HUES64 (cell line): Measurements from ENCODE around the gene TBRG1. TPM values are rescaled to one million over a fixed set of nuclear protein-coding genes. Genes with fewer than 3 reads are reported as not detected.

Source experiments
- H3K27ac ChIP-seq: 2 replicates; pipeline ENCODE4 v1.7.0; 2013; ENCODE audit warnings: low read depth, low read length, inconsistent platforms
- H3K27me3 ChIP-seq: 2 replicates; pipeline ENCODE4 v1.6.1; 2013; ENCODE audit warnings: mild to moderate bottlenecking, low read length; ENCODE audit not compliant: insufficient read depth
- H3K36me3 ChIP-seq: 2 replicates; pipeline ENCODE4 v1.6.1; 2013; ENCODE audit warnings: mild to moderate bottlenecking, low read length; ENCODE audit not compliant: insufficient read depth
- H3K4me1 ChIP-seq: 2 replicates; pipeline ENCODE4 v1.6.1; 2013; ENCODE audit warnings: mild to moderate bottlenecking, low read length, moderate library complexity; ENCODE audit not compliant: insufficient read depth
- H3K4me3 ChIP-seq: 2 replicates; pipeline ENCODE4 v1.5.1; 2013; ENCODE audit warnings: mild to moderate bottlenecking, low read length, moderate library complexity
- H3K9ac ChIP-seq: 2 replicates; pipeline ENCODE4 v1.6.1; 2013; ENCODE audit warnings: mild to moderate bottlenecking, low read depth, low read length
- H3K9me3 ChIP-seq: 2 replicates; pipeline ENCODE4 v1.6.1; 2013; ENCODE audit warnings: low read depth, low read length; ENCODE audit not compliant: insufficient read depth
- WGBS: fragments of 150-250, 120-280 bp; methylation state at CpG from one replicate; pipeline ENCODE4 v1.1.7; 2013; ENCODE audit warnings: missing lambda C conversion rate; 5-methylcytosine and 5-hydroxymethylcytosine counted together
- polyA plus RNA-seq, 2 experiments: library from polyadenylated mRNA; stranded (reverse); fragments of 50-300 nt; gene quantifications; one replicate each; pipeline ENCODE4 v1.2.3, GENCODE V29; 2013

The TBRG1 gene
- 16.4 TPM for polyA plus RNA-seq (2013, experiment 1 of 2)
- 18.4 TPM for polyA plus RNA-seq (2013, experiment 2 of 2)

- H3K27ac ChIP-seq: peak within 1 kb of the TSS; percentile 86
- WGBS: under 1% methylated on average over 57 of the region's 57 CpGs
- peaks cover 7% of the 10 kb centered on the region; the same call in 1 of the 2 replicates for H3K4me1 ChIP-seq
- peaks cover 33% of the 10 kb centered on the region for H3K36me3 ChIP-seq
- no peaks in the 10 kb centered on the region for H3K9me3 ChIP-seq
- H3K27me3 ChIP-seq: peaks cover 21% of the 10 kb centered on the region
- peak within 1 kb of the TSS; percentile 84 for H3K9ac ChIP-seq
- H3K4me3 ChIP-seq: peak within 1 kb of the TSS; percentile 86
Observed at GRCh38 chr11:124622531-124623451, at the start of gene TBRG1. TBRG1 (plus strand) TSS chr11:124622864; CDS start chr11:124623084, 220 bp downstream.

GRCh38 chr11:124577716-124578427 lies 44.8 kb upstream of the TBRG1 start:
- no peaks in the 10 kb centered on the region for H3K36me3 ChIP-seq
- H3K4me1 ChIP-seq: no peaks in the 10 kb centered on the region
- no peaks in the 10 kb centered on the region for H3K9me3 ChIP-seq
- H3K27ac ChIP-seq: no peak overlapping the region
- WGBS: 96% methylated on average over 6 of the region's 6 CpGs
- no peak overlapping the region for H3K9ac ChIP-seq
- H3K27me3 ChIP-seq: no peaks in the 10 kb centered on the region
- H3K4me3 ChIP-seq: no peak overlapping the region

- Histone ChIP-seq H3K27ac (no peak overlapping the region), H3K27me3 (no peaks in the 10 kb centered on the region), H3K4me1 (no peaks in the 10 kb centered on the region), H3K4me3 (no peak overlapping the region), H3K9ac (no peak overlapping the region), H3K36me3 (no peaks in the 10 kb centered on the region), H3K9me3 (no peaks in the 10 kb centered on the region)
- WGBS: 92% methylated on average over 4 of the region's 4 CpGs
Observed at GRCh38 chr11:124578761-124579160, 43.9 kb upstream of the TBRG1 start.

- 95% methylated on average over 6 of the region's 6 CpGs for WGBS
- Histone ChIP-seq H3K27me3 (no peaks in the 10 kb centered on the region), H3K27ac (no peak overlapping the region), H3K36me3 (no peaks in the 10 kb centered on the region), H3K4me3 (no peak overlapping the region), H3K9ac (no peak overlapping the region), H3K9me3 (no peaks in the 10 kb centered on the region), H3K4me1 (no peaks in the 10 kb centered on the region; the same call in 1 of the 2 replicates)
Observed at GRCh38 chr11:124581817-124582216, 40.8 kb upstream of the TBRG1 start.

- no peak overlapping the region for H3K9ac ChIP-seq
- no peaks in the 10 kb centered on the region for H3K27me3 ChIP-seq
- H3K36me3 ChIP-seq: no peaks in the 10 kb centered on the region
- WGBS: 100% methylated on average over 2 of the region's 2 CpGs
- no peak overlapping the region for H3K4me3 ChIP-seq
- H3K27ac ChIP-seq: no peak overlapping the region
- no peaks in the 10 kb centered on the region for H3K9me3 ChIP-seq
- H3K4me1 ChIP-seq: no peaks in the 10 kb centered on the region; the same call in 1 of the 2 replicates
Observed at GRCh38 chr11:124582565-124582964, 40.1 kb upstream of the TBRG1 start.

GRCh38 chr11:124583781-124584180 lies 38.9 kb upstream of the TBRG1 start:
- 92% methylated on average over 8 of the region's 8 CpGs for WGBS
- Histone ChIP-seq H3K27ac (no peak overlapping the region), H3K27me3 (no peaks in the 10 kb centered on the region), H3K36me3 (no peaks in the 10 kb centered on the region), H3K9me3 (no peaks in the 10 kb centered on the region), H3K9ac (no peak overlapping the region), H3K4me3 (no peak overlapping the region), H3K4me1 (no peaks in the 10 kb centered on the region; the same call in 1 of the 2 replicates)

- WGBS: 86% methylated on average over 4 of the region's 4 CpGs
- Histone ChIP-seq H3K27ac (no peak overlapping the region), H3K4me3 (no peak overlapping the region), H3K4me1 (no peaks in the 10 kb centered on the region; the same call in 1 of the 2 replicates), H3K36me3 (no peaks in the 10 kb centered on the region), H3K27me3 (no peaks in the 10 kb centered on the region), H3K9ac (no peak overlapping the region), H3K9me3 (no peaks in the 10 kb centered on the region)
Observed at GRCh38 chr11:124584681-124585372, 37.8 kb upstream of the TBRG1 start.

GRCh38 chr11:124586238-124586860 lies 36.3 kb upstream of the TBRG1 start:
- H3K36me3 ChIP-seq: no peaks in the 10 kb centered on the region
- no peak overlapping the region for H3K4me3 ChIP-seq
- no peaks in the 10 kb centered on the region for H3K9me3 ChIP-seq
- H3K27me3 ChIP-seq: no peaks in the 10 kb centered on the region
- H3K4me1 ChIP-seq: no peaks in the 10 kb centered on the region; the same call in 1 of the 2 replicates
- WGBS: 60% methylated on average over 3 of the region's 3 CpGs
- H3K9ac ChIP-seq: no peak overlapping the region
- H3K27ac ChIP-seq: no peak overlapping the region

- H3K27me3 ChIP-seq: no peaks in the 10 kb centered on the region
- no peaks in the 10 kb centered on the region for H3K9me3 ChIP-seq
- WGBS: 92% methylated on average over 2 of the region's 2 CpGs
- no peak overlapping the region for H3K27ac ChIP-seq
- H3K4me3 ChIP-seq: no peak overlapping the region
- H3K4me1 ChIP-seq: no peaks in the 10 kb centered on the region
- no peak overlapping the region for H3K9ac ChIP-seq
- H3K36me3 ChIP-seq: no peaks in the 10 kb centered on the region
Observed at GRCh38 chr11:124591430-124591829, 31.2 kb upstream of the TBRG1 start.

GRCh38 chr11:124592627-124593026 lies 30.0 kb upstream of the TBRG1 start:
- 94% methylated on average over 4 of the region's 6 CpGs for WGBS
- Histone ChIP-seq H3K27ac (no peak overlapping the region), H3K9me3 (no peaks in the 10 kb centered on the region), H3K27me3 (no peaks in the 10 kb centered on the region), H3K9ac (no peak overlapping the region), H3K36me3 (no peaks in the 10 kb centered on the region), H3K4me3 (no peak overlapping the region), H3K4me1 (no peaks in the 10 kb centered on the region)
